Stimulated activated naive CD8-positive, alpha-beta T cell treated with anti-CD3 and anti-CD28 coated beads, Interleukin-15, amount 100 ng/mL, for 72 hours (primary cell): ENCODE results near the gene NDUFB10.
"Not testable (repeated sequence)": the region's sequence is repeated elsewhere in the genome, so short reads cannot be mapped to it uniquely, and the experiment has no call there.

Experiments used
- ATAC-seq: fragments of 150-1000 bp; cut with Tn5 transposase; 2 replicates; pipeline ENCODE4 v1.10.0; 2021; ENCODE audit warnings: mild to moderate bottlenecking, moderate library complexity
- DNase-seq, 2 donors: peaks; one replicate each; pipeline ENCODE4 v3.0.0; 2021 to 2022
- H3K27ac Mint-ChIP-seq, 2 donors: one replicate each; pipeline ENCODE4 v1.8.0; 2022; ENCODE audit warnings: mild to moderate bottlenecking in 2 of 2, mixed read lengths in 2 of 2, moderate library complexity in 2 of 2
- H3K27me3 Mint-ChIP-seq: one replicate; pipeline ENCODE4 v1.8.0; 2022; ENCODE audit warnings: mixed read lengths
- H3K4me1 Mint-ChIP-seq: one replicate; pipeline ENCODE4 v1.8.0; 2022; ENCODE audit warnings: mild to moderate bottlenecking, mixed read lengths
- H3K4me3 Mint-ChIP-seq, 2 donors: one replicate each; pipeline ENCODE4 v1.8.0; 2022; ENCODE audit warnings: mild to moderate bottlenecking in 2 of 2, mixed read lengths in 2 of 2, moderate library complexity in 1 of 2
- H3K9me3 Mint-ChIP-seq, 2 donors: one replicate each; pipeline ENCODE4 v1.8.0; 2022; ENCODE audit warnings: mixed read lengths in 2 of 2

Gene NDUFB10

DNA sequence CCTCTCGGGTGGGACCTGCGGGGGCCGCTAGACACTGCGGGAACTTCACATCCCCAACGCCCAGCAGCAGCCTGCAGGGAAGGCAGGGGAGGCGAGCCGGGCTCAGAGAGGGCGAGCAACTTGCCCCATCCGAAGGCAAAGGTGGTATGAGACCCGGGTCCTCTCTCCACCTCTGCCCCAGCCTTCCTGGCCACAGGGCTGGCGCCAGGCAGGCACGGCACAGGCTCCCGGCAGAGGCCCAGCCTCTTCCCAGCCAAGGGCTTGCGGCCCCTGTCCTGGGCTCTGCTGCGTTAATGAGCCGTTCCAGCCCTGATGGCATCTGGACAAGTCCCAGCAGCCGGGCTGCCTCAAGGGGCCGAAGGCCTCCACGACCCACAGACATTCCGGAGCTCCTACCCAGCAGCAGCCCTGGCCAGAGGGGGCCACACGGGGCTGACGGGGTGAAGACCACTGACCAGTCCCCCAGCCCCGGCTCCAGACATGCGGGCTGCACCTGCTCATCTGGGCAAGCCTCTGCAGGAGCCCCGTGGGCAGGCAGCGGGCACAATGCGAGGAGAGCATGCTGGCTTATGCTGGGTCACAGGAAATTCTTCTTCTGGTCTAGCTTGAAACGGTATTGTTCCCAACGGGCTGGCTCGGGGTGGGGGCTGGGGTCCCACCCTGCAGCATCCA is 39.9 kb upstream of the NDUFB10 start:
- no peak for ATAC-seq
- H3K9me3 Mint-ChIP-seq: no peaks in the 10 kb centered on the region
- H3K4me1 Mint-ChIP-seq: peaks cover 23% of the 10 kb centered on the region
- H3K4me3 Mint-ChIP-seq: no peak overlapping the region
- H3K27me3 Mint-ChIP-seq: peaks cover 96% of the 10 kb centered on the region
- H3K27ac Mint-ChIP-seq: no peak overlapping the region
- no peak for DNase-seq

DNA sequence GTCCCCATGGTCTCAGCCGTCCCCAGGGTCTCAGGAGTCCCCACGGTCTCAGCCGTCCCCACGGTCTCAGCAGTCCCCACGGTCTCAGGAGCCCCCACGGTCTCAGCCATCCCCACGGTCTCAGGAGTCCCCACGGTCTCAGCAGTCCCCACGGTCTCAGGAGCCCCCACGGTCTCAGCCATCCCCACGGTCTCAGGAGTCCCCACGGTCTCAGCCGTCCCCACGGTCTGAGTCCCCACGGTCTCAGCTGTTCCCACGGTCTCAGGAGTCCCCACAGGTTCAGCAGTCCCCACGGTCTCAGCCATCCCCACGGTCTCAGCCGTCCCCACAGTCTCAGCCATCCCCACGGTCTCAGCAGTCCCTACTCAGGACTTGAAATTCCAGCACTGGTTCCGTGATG is 39.2 kb upstream of the NDUFB10 start:
- DNase-seq, H3K9me3 Mint-ChIP-seq, H3K27ac Mint-ChIP-seq, H3K4me3 Mint-ChIP-seq, ATAC-seq: not testable (repeated sequence)
- Mint-ChIP-seq H3K27me3 (peaks cover 95% of the 10 kb centered on the region), H3K4me1 (peaks cover 23% of the 10 kb centered on the region)

DNA sequence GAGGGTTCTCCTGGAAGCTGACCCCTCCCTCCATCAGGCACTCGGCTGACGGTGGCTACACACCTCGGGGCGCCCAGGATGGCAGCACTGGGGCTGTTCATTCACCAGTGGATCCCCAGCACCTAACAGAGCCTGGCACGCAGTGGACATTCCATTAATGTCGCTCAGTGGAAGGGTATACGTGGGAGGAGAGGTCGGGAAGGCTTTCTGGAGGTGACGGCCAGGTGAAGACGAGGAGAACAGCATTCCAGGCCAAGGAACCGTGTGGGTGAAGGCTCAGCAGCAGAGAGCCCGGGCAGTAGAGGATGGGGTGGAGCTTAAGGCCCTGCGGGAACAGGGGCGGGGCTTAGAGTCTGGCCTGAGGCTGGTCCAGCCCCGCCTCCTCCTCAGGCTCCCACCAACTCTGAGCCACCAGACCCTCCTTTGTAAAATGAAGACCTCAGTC is 38.6 kb upstream of the NDUFB10 start:
- H3K9me3 Mint-ChIP-seq: no peaks in the 10 kb centered on the region
- no peak overlapping the region for H3K27ac Mint-ChIP-seq
- peaks cover 23% of the 10 kb centered on the region for H3K4me1 Mint-ChIP-seq
- ATAC-seq: peak; percentile 61
- H3K27me3 Mint-ChIP-seq: peaks cover 89% of the 10 kb centered on the region
- DNase-seq: no peak
- no peak overlapping the region for H3K4me3 Mint-ChIP-seq

DNA sequence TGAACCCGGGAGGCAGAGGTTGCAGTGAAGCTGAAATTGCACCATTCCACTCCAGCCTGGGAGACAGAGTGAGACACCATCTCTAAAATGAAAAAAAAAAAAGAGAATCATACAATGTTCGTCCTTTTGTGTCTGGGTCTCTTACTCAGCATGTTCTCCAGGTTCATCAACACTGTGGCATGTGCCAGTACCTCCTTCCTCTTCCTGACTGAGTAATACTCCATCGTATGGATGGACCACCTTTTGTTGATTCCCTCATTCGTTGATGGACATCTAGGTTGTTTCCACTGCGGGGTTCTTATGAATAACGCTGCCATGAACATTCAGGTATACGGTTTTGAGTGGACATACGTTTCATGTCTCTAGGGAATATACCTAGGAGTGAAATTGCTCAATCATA is 37.0 kb upstream of the NDUFB10 start:
- Mint-ChIP-seq H3K27ac (no peak overlapping the region), H3K4me1 (peaks cover 23% of the 10 kb centered on the region), H3K9me3 (no peaks in the 10 kb centered on the region), H3K27me3 (peaks cover 73% of the 10 kb centered on the region), H3K4me3 (no peak overlapping the region)
- ATAC-seq (no peak), DNase-seq (no peak)

DNA sequence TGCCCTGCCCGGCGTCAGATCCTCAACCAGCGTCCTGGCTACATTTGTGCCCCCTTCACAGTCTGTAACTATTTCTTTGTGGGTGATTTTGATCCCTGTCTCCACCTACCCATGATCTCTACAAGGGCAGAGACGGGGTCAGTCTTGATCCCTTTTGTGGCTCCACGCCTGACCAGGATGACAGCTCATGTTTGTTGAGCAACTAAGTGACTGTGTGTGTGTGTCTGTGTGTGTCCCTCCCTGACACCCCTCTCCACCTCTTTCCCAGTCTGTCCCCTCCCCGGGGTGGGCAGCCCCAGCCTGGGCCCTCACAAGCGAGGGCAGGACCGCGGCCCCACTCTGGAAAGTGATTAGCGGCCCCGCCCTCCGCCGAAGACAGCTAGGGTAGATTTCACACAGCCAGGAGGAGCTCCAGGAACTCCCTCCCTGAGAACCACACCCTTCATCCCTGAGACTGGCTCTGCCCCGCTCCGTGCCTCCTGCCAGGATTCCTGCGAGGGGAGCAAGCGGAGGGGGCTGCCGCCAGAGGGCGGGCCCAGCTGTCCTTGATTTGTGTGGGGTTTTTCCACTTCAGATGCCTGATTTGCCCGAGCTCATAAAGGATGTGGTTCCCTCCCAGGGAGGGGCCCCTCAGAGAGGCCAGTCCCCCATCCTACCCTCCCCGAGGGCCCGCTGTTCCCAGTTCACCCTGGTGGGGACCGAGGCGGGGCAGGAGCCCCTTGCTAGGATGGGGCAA is 35.9 kb upstream of the NDUFB10 start:
- peak overlapping the region in 1 of 2 donors; percentile 52 for H3K4me3 Mint-ChIP-seq
- H3K9me3 Mint-ChIP-seq: no peaks in the 10 kb centered on the region
- H3K27me3 Mint-ChIP-seq: peaks cover 66% of the 10 kb centered on the region
- H3K27ac Mint-ChIP-seq: no peak overlapping the region
- peaks cover 23% of the 10 kb centered on the region for H3K4me1 Mint-ChIP-seq
- ATAC-seq: peak; percentile 48
- DNase-seq: no peak

DNA sequence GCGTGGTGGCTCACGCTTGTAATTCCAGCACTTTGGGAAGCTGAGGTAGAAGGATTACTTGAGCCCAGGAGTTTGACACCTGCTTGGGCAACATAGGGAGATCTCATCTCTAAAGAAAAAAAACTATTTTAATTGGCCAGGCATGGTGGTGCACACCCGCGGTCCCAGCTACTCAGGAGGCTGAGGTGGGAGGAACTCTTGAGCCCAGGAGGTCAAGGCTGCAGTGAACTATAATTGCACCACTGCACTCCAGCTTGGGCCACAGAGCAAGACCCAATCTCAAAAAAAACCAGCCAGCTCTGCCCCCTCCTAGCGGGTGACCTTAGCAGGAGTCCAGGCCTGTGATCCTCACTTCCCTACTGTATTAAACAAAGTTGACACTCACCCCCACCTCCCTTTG is 35.2 kb upstream of the NDUFB10 start:
- ATAC-seq: no peak
- Mint-ChIP-seq H3K27me3 (peaks cover 60% of the 10 kb centered on the region), H3K4me3 (no peak overlapping the region), H3K4me1 (peaks cover 26% of the 10 kb centered on the region), H3K27ac (no peak overlapping the region), H3K9me3 (no peaks in the 10 kb centered on the region)
- DNase-seq: no peak

DNA sequence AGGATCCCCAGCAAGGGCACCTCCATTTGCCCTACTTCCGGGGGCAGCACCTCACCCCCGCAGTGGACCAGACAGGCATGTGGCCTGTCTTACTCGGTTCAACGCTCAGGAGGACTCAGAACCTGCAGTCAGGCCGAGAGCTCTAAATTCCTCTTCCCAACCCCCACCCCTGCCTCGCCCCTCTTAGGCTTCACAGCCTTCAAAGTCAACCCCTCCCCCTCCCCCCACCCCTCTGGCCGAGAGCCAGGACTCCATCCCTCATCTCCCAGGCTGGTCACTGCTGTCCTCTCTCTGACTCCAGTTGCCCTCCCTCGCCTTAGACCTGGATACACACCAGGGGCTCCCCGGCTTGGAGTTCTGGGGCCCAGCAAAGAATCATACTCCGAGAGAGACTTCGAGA is 33.1 kb upstream of the NDUFB10 start:
- ATAC-seq (no peak), DNase-seq (no peak)
- peaks cover 21% of the 10 kb centered on the region for H3K4me1 Mint-ChIP-seq
- H3K27ac Mint-ChIP-seq: no peak overlapping the region
- no peak overlapping the region for H3K4me3 Mint-ChIP-seq
- peaks cover 38% of the 10 kb centered on the region for H3K27me3 Mint-ChIP-seq
- no peaks in the 10 kb centered on the region for H3K9me3 Mint-ChIP-seq

DNA sequence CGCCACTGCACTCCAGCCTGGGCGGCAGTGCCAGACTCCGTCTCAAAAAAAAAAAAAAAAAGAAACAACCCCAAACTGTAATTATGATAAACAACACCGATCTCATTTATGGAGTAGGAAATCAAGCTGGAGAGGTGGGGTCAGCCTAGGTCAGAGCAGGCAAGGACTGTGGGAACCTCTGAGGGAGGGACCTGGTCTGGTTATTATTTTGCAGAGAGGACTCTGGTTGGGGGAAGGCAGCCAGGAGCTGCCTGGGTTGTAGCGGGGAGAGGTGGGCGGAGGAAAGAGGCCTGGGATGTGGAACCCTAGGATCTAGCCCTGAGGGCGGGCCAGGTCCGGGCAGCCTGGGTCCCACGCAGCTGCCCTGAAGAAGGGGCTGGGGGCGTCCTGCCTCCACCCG is 30.2 kb upstream of the NDUFB10 start:
- Mint-ChIP-seq H3K9me3 (no peaks in the 10 kb centered on the region), H3K27ac (peak overlapping the region; percentile 73 to 79), H3K4me3 (peak overlapping the region; percentile 71 to 84), H3K27me3 (peaks cover 10% of the 10 kb centered on the region), H3K4me1 (peaks cover 6% of the 10 kb centered on the region)
- ATAC-seq (peak; percentile 48), DNase-seq (peak in 1 of 2 donors; percentile 24)

DNA sequence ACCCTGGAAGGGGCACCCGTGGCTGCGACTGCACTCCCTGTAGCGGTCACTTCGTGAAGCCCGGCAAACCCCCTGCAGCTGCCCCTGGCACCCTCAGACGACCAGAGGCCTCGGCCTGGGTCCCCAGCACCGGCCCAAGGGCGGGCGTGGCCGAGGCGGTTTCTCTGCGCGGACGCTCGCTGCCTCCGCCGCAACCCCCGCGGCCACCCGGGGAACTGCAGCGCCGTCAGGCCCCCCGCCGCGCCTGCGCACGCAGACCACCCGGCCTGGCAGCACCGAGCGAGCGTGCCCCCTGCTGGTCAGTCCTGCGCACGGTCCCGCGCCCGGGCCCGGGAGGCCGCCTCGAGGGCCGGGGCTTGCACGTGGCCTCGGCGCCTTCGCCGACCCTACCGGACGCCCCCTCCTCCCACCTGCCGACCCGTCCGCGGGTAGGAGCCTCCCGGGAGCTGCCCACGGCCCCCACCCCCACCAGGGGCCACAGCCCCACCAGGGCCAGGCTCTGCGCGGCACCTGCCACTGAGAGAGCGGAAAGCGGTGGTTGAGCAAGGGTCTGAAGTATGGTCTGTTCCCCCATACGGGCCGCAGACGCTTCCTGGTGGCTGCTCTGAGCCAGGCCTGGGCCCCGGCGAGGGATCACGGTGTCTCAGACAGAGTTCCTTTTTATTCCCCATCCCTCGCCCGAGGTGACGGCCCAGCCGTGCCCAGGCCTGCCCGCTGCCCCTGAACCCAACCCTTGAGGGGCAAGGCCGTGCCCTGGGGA is 29.6 kb upstream of the NDUFB10 start:
- ATAC-seq (peak; percentile 92), DNase-seq (peak; percentile 93 to 98)
- Mint-ChIP-seq H3K4me3 (peak overlapping the region; percentile 71 to 83), H3K27ac (no peak overlapping the region), H3K9me3 (no peaks in the 10 kb centered on the region), H3K4me1 (peaks cover 6% of the 10 kb centered on the region), H3K27me3 (peaks cover 3% of the 10 kb centered on the region)

DNA sequence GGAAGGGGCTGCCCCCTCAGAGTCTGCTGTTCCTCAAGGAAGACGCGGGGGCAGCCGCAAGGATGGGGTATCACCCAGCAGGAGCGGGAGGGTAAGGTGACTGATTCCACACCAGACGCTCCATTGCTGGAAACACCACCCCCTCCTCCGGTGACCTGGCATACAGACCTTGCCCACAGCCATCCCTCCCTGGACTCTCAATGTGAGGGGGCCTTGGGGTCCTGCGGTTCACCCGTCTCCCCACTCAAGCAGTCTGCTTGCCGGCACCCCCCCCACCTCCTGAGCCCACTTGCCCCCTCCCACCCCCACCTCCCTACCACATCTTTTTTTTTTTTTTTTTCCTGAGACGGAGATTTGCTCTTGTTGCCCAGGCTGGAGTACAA is 29.0 kb upstream of the NDUFB10 start:
- Mint-ChIP-seq H3K27me3 (no peaks in the 10 kb centered on the region), H3K27ac (no peak overlapping the region), H3K4me1 (peaks cover 6% of the 10 kb centered on the region), H3K4me3 (peak overlapping the region; percentile 26 to 41), H3K9me3 (no peaks in the 10 kb centered on the region)
- DNase-seq (no peak), ATAC-seq (no peak)

DNA sequence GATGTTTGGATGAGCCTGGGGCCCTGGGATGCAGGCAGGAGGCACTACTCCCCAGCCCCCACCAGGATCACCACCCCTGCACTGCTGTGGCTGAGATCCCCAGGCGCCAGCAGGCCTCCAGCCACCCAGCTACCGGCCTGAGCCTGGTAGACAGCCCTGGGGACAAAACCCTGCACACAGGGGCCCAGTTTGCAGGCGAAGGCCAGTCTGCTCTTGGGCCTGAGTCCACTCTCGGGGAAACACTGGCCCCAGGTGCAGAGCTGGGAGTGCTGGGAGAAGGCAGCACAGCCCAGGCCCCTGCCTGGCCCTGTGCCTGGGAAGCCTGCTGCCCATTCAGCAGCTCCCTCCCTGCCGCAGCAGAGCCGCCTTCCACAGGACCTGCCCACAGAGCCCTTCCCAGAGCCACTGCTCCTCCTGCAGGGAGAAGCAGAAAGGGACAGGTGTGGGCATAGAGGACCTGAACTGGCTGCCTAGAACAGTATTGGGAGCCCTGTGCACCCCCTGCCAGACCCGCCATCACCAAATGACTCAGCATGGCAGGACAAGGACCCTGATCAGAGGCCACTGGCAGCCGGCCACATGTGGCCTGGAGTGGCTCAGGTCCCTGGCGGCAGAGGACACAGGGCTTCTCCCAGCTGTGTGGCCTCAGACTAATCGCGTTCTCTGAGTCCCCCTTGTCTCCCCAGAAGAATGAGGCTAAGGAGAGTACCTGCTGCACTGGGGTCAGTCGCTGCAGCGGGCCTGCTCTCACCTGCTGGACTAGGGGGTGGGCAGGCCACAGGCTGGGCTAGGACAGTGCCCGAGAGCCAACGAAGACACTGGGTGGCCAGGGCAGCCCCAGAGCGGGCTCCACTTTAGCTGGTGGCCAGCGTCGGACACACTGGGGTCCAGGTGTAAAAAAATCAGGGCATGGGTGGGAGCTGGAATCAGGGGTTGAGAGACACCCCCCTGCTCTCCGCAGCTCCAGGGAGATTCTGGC is 27.0 kb upstream of the NDUFB10 start:
- Mint-ChIP-seq H3K9me3 (no peaks in the 10 kb centered on the region), H3K4me3 (no peak overlapping the region), H3K27me3 (no peaks in the 10 kb centered on the region), H3K27ac (peak overlapping the region in 1 of 2 donors; percentile 27), H3K4me1 (peaks cover 6% of the 10 kb centered on the region)
- DNase-seq (no peak), ATAC-seq (no peak)

DNA sequence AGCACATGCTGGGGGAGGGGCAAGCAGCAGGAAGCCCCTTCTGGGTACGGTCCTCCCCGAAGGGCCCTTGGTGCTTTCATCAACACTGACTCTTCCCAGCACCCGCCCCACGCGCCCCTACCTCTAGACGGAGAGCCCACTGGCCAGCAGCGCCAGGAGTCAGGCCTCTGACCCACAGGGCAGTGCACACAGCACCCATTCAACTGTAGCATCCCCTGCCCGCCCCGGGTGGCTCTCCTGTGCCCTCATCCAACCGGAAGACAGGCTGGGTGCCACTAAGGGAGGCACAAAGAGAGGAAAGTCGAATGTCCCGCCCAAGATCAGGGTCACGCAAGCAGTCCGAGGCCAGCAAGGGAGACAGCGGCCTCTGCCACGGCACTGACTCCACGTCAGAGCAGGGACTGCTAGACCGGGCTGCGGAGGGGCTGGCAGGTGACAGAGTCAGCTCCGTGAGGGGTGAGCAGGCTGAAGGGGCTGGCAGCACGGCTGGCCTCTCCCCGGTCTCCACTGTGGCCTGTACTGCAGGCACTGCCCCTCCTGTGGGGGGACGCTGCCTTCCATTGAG is 26.2 kb upstream of the NDUFB10 start:
- ATAC-seq (no peak), DNase-seq (no peak)
- no peaks in the 10 kb centered on the region for H3K9me3 Mint-ChIP-seq
- H3K27ac Mint-ChIP-seq: peak overlapping the region in 1 of 2 donors; percentile 54
- H3K4me1 Mint-ChIP-seq: peaks cover 6% of the 10 kb centered on the region
- H3K27me3 Mint-ChIP-seq: no peaks in the 10 kb centered on the region
- H3K4me3 Mint-ChIP-seq: no peak overlapping the region

DNA sequence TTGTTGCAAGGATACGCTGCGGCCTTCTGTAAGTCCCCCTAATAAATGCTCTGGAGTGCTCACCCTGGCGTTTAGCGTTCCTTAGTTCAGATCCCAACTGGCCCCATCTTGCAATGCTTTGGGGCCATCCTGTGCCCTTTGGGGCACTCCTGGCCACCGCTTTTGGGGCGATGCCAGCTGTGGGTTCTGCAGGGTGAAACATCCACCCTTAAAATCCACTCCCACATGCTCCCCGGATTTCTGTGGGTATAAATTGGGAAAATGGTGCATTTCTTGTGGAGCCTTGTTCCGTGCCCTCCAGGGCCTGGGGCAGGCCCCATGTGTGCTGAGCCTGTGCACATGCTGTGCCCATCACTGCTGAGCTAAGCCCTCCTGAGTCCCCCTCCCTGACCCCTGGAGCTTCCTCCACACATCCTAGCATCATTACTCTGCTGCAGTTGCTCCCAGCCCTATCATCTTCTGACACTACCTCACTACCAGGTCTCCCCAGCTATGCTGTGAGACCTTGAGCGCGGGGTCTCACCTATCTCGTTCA is 22.3 kb upstream of the NDUFB10 start:
- H3K9me3 Mint-ChIP-seq: no peaks in the 10 kb centered on the region
- no peak for DNase-seq
- no peak overlapping the region for H3K4me3 Mint-ChIP-seq
- ATAC-seq: no peak
- H3K4me1 Mint-ChIP-seq: peaks cover 10% of the 10 kb centered on the region
- no peak overlapping the region for H3K27ac Mint-ChIP-seq
- no peaks in the 10 kb centered on the region for H3K27me3 Mint-ChIP-seq

DNA sequence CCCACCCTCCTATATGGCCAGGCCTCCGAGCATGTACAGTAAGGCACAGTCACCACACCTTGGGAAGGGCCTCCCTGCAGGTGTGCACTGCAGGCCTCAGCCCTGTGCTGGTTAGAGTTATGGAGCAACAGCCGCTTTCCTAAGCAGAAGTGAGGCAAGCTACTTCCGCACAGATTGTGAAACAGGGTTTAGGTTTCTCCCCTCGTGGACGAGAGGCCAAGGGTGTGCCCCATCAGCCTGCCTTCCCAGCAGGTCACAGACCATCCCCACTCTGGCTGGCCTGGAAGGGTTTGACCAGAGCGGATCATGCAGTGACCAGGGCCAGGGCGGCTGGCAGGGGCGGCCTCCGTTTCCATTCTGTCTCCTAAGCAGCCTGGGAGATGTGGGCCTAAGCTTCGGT is 21.0 kb upstream of the NDUFB10 start:
- Mint-ChIP-seq H3K4me1 (peaks cover 20% of the 10 kb centered on the region), H3K4me3 (no peak overlapping the region), H3K27ac (no peak overlapping the region), H3K27me3 (no peaks in the 10 kb centered on the region), H3K9me3 (no peaks in the 10 kb centered on the region)
- ATAC-seq (no peak), DNase-seq (no peak)
